DOHH2 (cell line): Measurements from ENCODE around the gene NLRP4.

Source experiments
- EZH2phosphoT487 ChIP-seq: fragments of 200-600 bp; sonication (generic); IDR thresholded peaks from 2 replicates; pipeline ENCODE4 v1.6.1; 2017; ENCODE audit warnings: borderline replicate concordance, mild to moderate bottlenecking, antibody characterized with exemption, low read length, moderate library complexity, mixed read lengths
- TF ChIP-seq, protein P1 (sequence below): fragments of 200-600 bp; sonication (generic); IDR thresholded peaks from one replicate; pipeline ENCODE4 v1.5.1; 2014; ENCODE audit warnings: antibody characterized with exemption, mild to moderate bottlenecking, low read depth, low read length; ENCODE audit not compliant: poor library complexity, severe bottlenecking

DNA sequence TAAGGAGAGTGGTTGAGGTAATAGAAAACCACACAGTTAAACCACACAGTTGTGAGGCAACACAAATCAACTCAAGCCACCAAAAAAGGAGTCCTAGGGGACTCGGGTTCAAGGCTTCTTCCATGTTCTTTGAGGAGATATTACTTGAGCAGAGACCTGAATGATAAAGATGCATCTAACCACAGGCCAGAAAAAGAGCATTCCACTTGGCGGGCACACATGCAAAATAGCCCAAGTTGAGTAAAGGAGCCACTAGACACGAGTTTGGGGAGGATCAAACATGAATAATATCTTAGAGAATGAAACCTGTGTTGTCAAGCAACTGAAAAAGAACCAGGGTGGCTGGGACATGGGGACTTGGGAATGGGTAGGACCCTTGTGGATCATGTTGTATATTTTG is 30.2 kb downstream of the NLRP4 start:
- TF ChIP-seq, protein P1, sequence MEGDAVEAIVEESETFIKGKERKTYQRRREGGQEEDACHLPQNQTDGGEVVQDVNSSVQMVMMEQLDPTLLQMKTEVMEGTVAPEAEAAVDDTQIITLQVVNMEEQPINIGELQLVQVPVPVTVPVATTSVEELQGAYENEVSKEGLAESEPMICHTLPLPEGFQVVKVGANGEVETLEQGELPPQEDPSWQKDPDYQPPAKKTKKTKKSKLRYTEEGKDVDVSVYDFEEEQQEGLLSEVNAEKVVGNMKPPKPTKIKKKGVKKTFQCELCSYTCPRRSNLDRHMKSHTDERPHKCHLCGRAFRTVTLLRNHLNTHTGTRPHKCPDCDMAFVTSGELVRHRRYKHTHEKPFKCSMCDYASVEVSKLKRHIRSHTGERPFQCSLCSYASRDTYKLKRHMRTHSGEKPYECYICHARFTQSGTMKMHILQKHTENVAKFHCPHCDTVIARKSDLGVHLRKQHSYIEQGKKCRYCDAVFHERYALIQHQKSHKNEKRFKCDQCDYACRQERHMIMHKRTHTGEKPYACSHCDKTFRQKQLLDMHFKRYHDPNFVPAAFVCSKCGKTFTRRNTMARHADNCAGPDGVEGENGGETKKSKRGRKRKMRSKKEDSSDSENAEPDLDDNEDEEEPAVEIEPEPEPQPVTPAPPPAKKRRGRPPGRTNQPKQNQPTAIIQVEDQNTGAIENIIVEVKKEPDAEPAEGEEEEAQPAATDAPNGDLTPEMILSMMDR = no peak
- TF ChIP-seq EZH2phosphoT487 = no peak
